HG03432 (cell line): Measurements from ENCODE around the gene SV2A.
"Not testable (repeated sequence)": the region's sequence is repeated elsewhere in the genome, so short reads cannot be mapped to it uniquely, and the experiment has no call there.

Source experiments
- ATAC-seq: cut with Tn5 transposase; IDR thresholded peaks from one replicate; pipeline ENCODE4 v1.9.1; 2021; ENCODE audit warnings: mild to moderate bottlenecking, moderate library complexity; ENCODE audit not compliant: unreplicated experiment

The SV2A gene

GRCh38 chr1:149887456-149888246, 30.0 kb downstream of the SV2A start:
- ATAC-seq, result peak; percentile 42

GRCh38 chr1:149887196-149887455, 30.5 kb downstream of the SV2A start:
- not testable (repeated sequence) for ATAC-seq

- ATAC-seq, result peak; percentile 55
Measured at GRCh38 chr1:149886396-149887195, 31.0 kb downstream of the SV2A start.

- ATAC-seq, result not testable (repeated sequence)
Measured at GRCh38 chr1:149886121-149886395, 31.6 kb downstream of the SV2A start.

DNA sequence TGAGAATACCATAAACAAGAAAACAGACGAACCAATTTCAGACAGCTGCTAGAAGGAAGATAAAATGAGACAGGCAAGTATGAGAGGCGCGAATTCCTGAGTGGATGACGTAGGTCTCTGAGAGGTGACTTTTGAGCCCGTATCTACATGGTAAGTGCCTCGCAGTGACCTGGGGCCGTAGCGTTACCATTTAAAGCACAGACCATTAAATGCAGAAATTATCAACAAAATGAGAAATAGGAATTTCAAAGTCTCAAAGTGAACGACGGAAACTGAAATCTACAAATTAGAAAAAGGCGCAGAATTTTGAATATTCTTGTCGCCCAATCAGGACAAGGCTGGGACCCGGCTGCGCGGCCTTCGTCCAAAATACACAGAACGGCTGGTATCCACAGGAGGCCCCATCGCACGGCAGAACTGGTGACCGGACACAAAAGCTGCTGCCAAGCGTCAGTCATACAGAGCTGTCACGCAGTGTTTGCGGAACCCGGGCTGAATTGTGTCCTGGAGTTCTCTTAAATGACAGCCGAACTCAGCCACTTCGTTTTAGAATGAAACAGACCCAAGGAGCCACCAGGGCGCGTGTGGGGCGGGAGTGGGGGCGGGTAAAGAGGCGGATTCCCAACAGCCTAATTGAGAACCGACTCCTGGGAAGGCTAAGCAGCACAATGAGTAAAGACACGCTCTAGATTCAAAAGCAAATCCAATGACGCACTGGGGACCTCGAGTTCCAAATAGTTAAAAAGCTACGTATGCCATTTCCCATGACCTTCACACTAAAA, 32.1 kb downstream of the SV2A start:
- ATAC-seq, result peak; percentile 8

DNA sequence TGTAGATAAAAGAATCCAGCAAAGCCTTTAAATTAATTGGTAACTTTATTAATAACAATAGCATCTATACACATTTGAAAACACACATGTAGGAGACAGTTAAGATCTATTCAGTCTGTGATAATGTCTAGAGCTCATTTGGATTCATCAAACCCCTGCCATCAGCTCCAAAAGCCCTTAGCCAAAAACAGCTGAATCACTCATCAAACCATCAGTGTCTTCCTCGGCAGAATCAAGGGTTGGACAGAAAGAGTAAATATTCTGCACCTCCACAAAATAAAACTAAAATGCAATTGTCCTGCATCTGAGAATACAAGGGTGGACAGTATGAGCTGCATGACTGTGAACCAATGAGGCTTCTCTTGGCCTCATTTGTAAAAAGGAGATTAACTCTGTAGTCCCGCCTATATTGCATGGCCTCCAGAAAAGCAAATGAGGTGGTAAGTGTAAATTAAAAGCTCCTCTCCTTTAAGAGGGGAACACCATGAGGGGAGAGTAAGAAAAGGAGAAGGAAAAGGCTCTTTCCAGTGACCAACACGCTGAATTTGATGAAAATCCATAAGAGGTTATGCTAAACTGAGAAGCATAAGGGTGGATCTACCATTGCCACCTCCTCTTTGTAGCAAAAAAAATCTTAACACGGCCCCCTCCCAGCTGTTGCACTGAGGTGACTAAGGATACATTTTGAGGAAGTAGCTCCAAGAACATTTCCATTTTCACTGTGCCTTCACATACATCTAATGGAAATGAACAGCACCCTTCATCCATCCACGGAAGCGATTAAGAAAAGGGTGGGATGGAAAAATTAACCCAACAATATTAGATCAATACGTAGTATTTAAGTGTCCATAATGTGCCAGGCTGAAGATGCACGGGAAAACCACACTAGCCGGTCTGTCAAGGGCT, 33.0 kb downstream of the SV2A start:
- no peak for ATAC-seq

DNA sequence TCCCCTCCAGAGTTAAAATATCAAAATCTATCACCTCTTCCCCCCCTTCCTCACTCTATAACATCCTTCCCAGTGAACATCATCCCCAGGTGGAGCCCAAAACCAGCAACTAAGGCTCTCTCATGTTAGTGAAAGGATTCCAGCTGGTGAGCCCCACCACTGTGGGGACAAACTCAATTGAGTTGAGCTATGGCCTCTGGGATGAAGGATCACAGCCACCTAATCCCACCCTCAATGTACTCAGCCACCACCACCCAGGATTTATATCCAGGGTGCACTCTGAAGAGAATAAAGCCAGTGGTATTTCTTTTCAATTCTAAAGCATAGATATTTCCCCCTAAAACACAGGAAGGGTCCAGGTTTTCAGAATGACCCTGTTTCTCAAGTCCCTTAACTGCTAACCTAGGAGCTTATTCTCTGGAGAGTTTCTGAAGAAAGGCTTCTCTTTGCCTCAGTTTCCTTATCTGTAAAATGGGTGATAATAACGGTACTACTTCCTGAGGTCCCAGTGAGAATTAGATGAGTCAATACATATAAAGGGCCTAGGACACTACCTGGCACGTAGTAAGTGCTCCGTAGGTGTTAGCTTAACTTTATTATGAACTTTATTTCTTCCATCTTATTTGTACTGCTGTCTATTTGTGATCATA, 33.9 kb downstream of the SV2A start:
- no peak for ATAC-seq

DNA sequence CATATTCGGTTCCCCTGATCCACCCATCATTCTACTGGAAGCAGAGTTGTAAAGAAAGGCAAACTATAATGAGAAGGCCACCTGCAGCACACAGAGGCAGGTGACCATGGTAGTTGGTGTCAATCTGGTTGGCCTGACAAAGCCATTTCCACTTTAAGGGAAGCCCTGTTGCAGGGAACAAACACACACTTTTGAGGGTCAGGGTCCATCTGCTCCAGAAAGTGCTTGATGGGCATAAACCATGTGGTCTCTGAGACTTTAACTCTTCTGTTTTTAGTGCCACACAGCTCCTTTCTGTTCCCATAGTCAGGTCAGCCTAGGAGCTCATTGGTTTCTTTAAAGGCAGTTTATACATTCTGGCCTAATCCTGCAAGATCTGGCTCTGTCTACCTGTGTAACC, 35.8 kb downstream of the SV2A start:
- ATAC-seq, result no peak

- ATAC-seq, result no peak
Measured at GRCh38 chr1:149879556-149879955, 38.1 kb downstream of the SV2A start.

- no peak for ATAC-seq
Measured at GRCh38 chr1:149877211-149877946, 40.3 kb downstream of the SV2A start.

DNA sequence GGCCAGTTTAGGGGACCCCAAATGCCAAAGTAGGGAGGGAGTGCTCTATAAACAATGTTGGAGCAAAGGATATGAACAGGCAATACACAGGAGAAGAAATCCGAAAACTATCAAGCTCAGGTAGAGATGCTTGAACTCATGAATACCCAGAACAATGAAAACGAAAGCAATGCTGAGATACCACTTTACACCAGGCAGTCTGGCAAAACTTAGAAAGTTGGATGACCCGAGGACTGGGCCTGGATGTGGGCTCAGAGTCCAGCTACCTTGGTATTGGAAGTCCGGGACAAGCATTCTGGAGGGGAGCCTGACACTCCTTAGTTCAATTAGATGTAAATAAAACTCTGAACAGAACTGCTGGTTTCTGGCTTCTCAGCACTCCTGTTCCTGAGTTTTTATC, 44.6 kb downstream of the SV2A start:
- ATAC-seq, result not testable (repeated sequence)

DNA sequence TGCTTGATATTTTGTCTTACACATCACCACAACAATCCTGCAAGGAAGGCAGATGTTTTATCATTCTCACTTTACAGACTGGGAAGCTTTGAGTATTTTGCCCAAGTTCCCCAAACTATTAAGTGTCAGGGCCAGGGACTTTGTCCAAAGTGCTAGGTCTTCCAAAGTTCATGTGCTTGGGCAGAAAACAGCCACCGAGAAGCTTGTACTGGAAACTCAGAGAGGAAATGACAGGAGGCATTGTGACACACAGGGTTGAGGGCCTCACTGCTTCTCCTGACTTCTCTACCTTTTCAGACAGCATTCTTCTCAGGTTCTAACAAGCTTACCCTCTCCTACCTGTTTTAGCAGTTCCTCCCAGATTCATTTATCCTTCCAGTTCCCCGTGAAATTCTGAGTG, 50.8 kb downstream of the SV2A start:
- ATAC-seq, result not testable (repeated sequence)

GRCh38 chr1:149861497-149862054, 56.1 kb downstream of the SV2A start:
- peak; percentile 19 for ATAC-seq

DNA sequence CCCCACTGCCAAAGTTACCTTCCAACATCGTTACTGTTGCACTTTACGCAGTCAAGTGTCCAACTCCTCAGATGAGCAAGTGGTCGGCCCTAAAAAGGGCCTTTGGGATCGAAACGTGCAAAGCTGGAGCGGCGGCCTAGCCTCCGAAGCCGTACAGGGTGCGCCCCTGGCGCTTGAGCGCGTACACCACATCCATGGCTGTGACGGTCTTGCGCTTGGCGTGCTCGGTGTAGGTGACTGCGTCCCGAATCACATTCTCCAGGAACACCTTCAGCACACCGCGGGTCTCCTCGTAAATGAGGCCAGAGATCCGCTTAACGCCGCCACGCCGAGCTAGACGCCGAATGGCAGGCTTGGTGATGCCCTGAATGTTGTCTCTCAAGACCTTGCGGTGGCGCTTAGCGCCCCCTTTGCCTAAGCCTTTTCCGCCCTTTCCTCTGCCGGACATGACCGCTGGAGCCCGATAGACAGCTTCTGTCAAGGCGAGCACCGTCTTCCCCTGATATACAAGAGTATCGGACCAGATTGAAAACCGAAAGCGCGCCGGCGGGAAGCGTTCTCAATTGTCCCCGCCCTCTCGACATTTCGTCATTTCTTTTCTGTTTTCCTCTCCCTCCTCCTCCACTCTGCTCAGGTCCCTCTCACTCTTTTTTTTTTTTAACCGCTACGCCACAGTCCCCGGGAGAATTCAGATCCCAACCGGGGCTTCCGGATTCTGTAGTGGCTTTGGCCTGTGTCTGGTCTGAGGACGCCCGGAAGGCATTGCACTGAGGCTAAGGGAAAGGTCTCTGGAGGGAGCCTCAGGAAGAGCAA, 56.8 kb downstream of the SV2A start:
- peak; percentile 73 for ATAC-seq

- ATAC-seq, result peak; percentile 3
Measured at GRCh38 chr1:149860271-149860670, 57.4 kb downstream of the SV2A start.
